ENCODE results near the gene PARN.
"Not testable (repeated sequence)": the region's sequence is repeated elsewhere in the genome, so short reads cannot be mapped to it uniquely, and the experiment has no call there.

Gene PARN

DNA sequence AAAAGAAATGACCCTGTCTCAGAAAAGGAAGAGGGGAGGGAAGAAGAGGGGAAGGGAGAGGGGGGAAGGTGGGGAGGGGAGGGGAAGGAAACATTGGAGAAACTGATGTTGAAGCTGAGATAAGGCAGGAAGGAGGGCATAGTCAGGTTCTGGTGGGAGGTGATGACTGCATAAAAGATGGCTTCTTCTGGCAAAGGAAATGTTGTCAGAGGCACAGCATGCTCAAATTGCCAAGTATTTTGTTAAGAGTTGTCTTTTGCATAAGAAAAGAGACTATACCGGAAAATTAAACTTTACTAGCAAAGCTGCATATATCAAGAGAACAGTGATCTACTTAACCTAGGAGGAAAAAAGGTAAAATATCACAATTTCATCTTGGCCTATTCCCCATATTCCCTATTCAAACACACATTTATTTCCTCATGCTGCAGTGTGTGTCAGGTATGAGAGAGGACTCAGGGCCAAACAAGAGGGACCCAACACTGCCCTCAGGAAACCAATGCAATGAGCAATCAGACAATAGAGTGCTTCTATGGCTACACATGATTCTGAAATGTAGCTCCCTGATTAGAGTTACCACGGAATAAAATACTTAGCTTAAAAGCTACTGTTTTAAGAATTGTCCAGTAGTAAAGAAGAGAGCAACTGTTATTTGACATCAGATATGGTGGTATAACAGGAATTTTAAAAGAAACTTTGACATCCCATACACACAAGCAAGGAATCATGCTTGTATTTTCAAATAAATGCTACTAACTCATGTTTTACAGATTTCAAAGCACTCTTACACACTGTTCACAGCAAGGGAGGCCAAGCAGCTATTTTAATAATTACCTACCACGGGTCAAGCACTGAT lies 80.9 kb downstream of the PARN start:
- H3K4me3 ChIP-seq (ENCODE audit: control insufficient read depth, low read depth, low read length), result no peak overlapping the region
- no peak for DNase-seq (ENCODE audit: low read depth)
- no peak for TF ChIP-seq CTCF (conservative IDR thresholded peaks at IDR 0.05; ENCODE audit: control insufficient read depth, insufficient read depth, low read depth, low read length)

- TF ChIP-seq CTCF (conservative IDR thresholded peaks at IDR 0.05; ENCODE audit: control insufficient read depth, insufficient read depth, low read depth, low read length), result no peak
- H3K4me3 ChIP-seq (ENCODE audit: control insufficient read depth, low read depth, low read length), result no peak overlapping the region
- DNase-seq (ENCODE audit: low read depth), result no peak
These were observed 84.6 kb downstream of the PARN start for GRCh38 chr16:14545346-14545884.

- not testable (repeated sequence) for H3K4me3 ChIP-seq (ENCODE audit: control insufficient read depth, low read depth, low read length); DNase-seq (ENCODE audit: low read depth)
These were observed 85.2 kb downstream of the PARN start for GRCh38 chr16:14544846-14545245.

GRCh38 chr16:14539631-14540030 lies 90.4 kb downstream of the PARN start:
- no peak overlapping the region for H3K4me3 ChIP-seq (ENCODE audit: control insufficient read depth, low read depth, low read length)
- no peak for TF ChIP-seq CTCF (conservative IDR thresholded peaks at IDR 0.05; ENCODE audit: control insufficient read depth, insufficient read depth, low read depth, low read length)
- DNase-seq (ENCODE audit: low read depth), result no peak

GRCh38 chr16:14539156-14539555 lies 90.9 kb downstream of the PARN start:
- no peak for TF ChIP-seq CTCF (conservative IDR thresholded peaks at IDR 0.05; ENCODE audit: control insufficient read depth, insufficient read depth, low read depth, low read length)

DNA sequence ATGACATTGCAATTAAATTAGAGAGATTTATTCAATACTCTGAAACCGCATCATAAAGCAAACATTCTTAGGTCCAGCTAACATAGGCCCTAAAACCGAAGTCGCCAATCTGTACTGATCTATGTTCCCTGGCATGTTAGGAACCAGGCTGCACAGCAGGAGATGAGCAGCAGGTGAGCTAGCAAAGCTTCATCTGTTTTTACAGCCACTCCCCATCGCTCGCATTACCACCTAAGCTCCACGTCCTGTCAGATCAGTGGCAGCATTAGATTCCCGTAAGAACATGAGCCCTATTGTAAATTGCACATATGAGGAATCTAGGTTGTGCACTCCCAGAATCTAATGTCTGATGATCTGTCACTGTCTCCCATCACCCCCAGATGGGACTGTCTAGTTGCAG lies 91.5 kb downstream of the PARN start:
- TF ChIP-seq CTCF (conservative IDR thresholded peaks at IDR 0.05; ENCODE audit: control insufficient read depth, insufficient read depth, low read depth, low read length), result no peak
- DNase-seq (ENCODE audit: low read depth), result no peak

More at GRCh38 chr16:14539156-14539555, 90.9 kb downstream of the PARN start:
- DNase-seq (ENCODE audit: low read depth), result no peak
- no peak overlapping the region for H3K4me3 ChIP-seq (ENCODE audit: control insufficient read depth, low read depth, low read length)

DNA sequence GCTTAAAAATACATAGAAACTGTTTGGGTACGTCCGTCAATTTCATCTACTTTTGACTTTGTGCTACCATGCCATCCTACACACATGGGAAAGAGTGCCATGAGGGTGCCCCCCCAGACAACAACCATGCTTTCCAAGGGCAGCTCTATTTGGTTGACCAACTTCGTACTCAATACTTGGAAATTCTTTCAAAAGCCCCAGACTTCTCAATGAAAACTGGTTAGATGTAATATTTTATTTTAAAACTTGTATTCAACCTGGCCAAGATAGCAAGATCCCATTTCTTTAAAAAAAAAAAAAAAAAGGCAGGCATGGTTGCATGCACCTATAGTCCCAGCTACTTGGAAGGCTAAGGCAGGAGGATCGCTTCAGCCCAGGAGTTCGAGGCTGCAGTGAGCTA lies 98.4 kb downstream of the PARN start:
- H3K4me3 ChIP-seq (ENCODE audit: control insufficient read depth, low read depth, low read length), result no peak overlapping the region
- TF ChIP-seq CTCF (conservative IDR thresholded peaks at IDR 0.05; ENCODE audit: control insufficient read depth, insufficient read depth, low read depth, low read length), result no peak
- no peak for DNase-seq (ENCODE audit: low read depth)

More for the DNA sequence above, 91.5 kb downstream of the PARN start:
- no peak overlapping the region for H3K4me3 ChIP-seq (ENCODE audit: control insufficient read depth, low read depth, low read length)

Data from fibroblast of mammary gland (primary cell).